Hepatocyte (in vitro differentiated cells): ENCODE results near the gene TBC1D4.

Experiments used
- CTCF ChIP-seq: fragments of 200-600 bp; sonication (generic); IDR thresholded peaks from 2 replicates; pipeline ENCODE4 v1.5.1; 2016; ENCODE audit warnings: antibody characterized with exemption, mild to moderate bottlenecking; ENCODE audit not compliant: poor library complexity
- EZH2 ChIP-seq: fragments of 200-600 bp; sonication (generic); IDR thresholded peaks from 2 replicates; pipeline ENCODE4 v1.6.1; 2016; ENCODE audit warnings: antibody characterized with exemption, mild to moderate bottlenecking, borderline replicate concordance
- EZH2phosphoT487 ChIP-seq: fragments of 200-600 bp; sonication (generic); IDR thresholded peaks from one replicate; pipeline ENCODE4 v1.6.1; 2018; ENCODE audit warnings: antibody characterized with exemption, mild to moderate bottlenecking, low read depth, moderate library complexity; ENCODE audit not compliant: unreplicated experiment, severe bottlenecking

GRCh38 chr13:75432811-75433244, 49.1 kb downstream of the TBC1D4 start:
- TF ChIP-seq CTCF (no peak), EZH2phosphoT487 (no peak), EZH2 (no peak)
